ENCODE results near the gene SMIM30.

- TF ChIP-seq CTCF (conservative IDR thresholded peaks at IDR 0.05) (no peak), ZFX (IDR thresholded peaks at IDR 0.05) (no peak)
Measured at GRCh38 chr7:113122744-113123143, 4.4 kb upstream of the SMIM30 start.

Data from C4-2B (cell line).